Caco-2 (cell line): ENCODE data around the gene CDH6. TPM values are rescaled to one million over a fixed set of nuclear protein-coding genes. Genes with fewer than 3 reads are reported as not detected.

Experiments used
- BruUV-seq: library from RNA; stranded (reverse); fragments of 400-500 nt; replicated peaks from 2 replicates; lab custom pipeline; 2021; lab: Mats Ljungman, UMichigan
- CTCF ChIA-PET: fragments of 300-600 bp; sonication (Branson Sonifier 250); formaldehyde crosslinking; loops from one replicate; lab custom pipeline; 2022; ENCODE audit warnings: antibody characterized with exemption; lab: Charles Lee
- POLR2A ChIA-PET: fragments of 300-600 bp; sonication (Branson Sonifier 250); formaldehyde crosslinking; loops from one replicate; lab custom pipeline; 2022; ENCODE audit warnings: antibody characterized with exemption; lab: Charles Lee
- DNase-seq, 2 experiments: peaks; one replicate each; pipeline versions ENCODE4 v3.0.0 to v3.0.0-alpha.2; 2020 to 2022
- H3K27me3 ChIP-seq: replicated peaks from 2 replicates; pipeline ENCODE4 v1.6.0; 2011; ENCODE audit warnings: low read length; ENCODE audit not compliant: control insufficient read depth, insufficient read depth
- H3K36me3 ChIP-seq: 2 replicates; pipeline ENCODE4 v1.5.1; 2011; ENCODE audit warnings: low read length; ENCODE audit not compliant: control insufficient read depth, insufficient read depth
- H3K4me1 ChIP-seq: fragments of 250-450 bp; sonication (Bioruptor Pico); 2 replicates; pipeline ENCODE4 v1.5.1; 2020; ENCODE audit warnings: mild to moderate bottlenecking
- H3K4me3 ChIP-seq: 2 replicates; pipeline ENCODE4 v1.5.1; 2011; ENCODE audit warnings: low read depth, mild to moderate bottlenecking, control low read depth, low read length
- H3K9me3 ChIP-seq: fragments of 250-450 bp; sonication (Bioruptor Pico); 2 replicates; pipeline ENCODE4 v1.5.1; 2020; ENCODE audit warnings: mild to moderate bottlenecking, moderate library complexity
- H3K27ac Mint-ChIP-seq: one replicate; pipeline ENCODE4 v1.8.0; 2022; ENCODE audit warnings: mixed read lengths; ENCODE audit not compliant: unreplicated experiment
- H3K27me3 Mint-ChIP-seq: one replicate; pipeline ENCODE4 v1.8.0; 2022; ENCODE audit warnings: mixed read lengths; ENCODE audit not compliant: insufficient read depth, unreplicated experiment
- H3K36me3 Mint-ChIP-seq: one replicate; pipeline ENCODE4 v1.8.0; 2022; ENCODE audit warnings: mild to moderate bottlenecking, mixed read lengths; ENCODE audit not compliant: insufficient read depth, unreplicated experiment
- H3K4me1 Mint-ChIP-seq: one replicate; pipeline ENCODE4 v1.8.0; 2022; ENCODE audit warnings: low read depth, mixed read lengths; ENCODE audit not compliant: unreplicated experiment
- H3K4me3 Mint-ChIP-seq: one replicate; pipeline ENCODE4 v1.8.0; 2022; ENCODE audit warnings: mild to moderate bottlenecking, moderate library complexity, mixed read lengths; ENCODE audit not compliant: unreplicated experiment
- H3K9me3 Mint-ChIP-seq: one replicate; pipeline ENCODE4 v1.8.0; 2022; ENCODE audit warnings: mixed read lengths; ENCODE audit not compliant: unreplicated experiment
- intact Hi-C: fragments of 100-400 bp; cut with micrococcal nuclease; formaldehyde crosslinking; loops from one replicate; pipeline ENCODE4 v1.10.0; 2022; ENCODE audit not compliant: unreplicated experiment
- total RNA-seq: library from RNA; stranded (reverse); gene quantifications from 2 replicates; pipeline ENCODE4 v1.2.3, GENCODE V29; 2022
- TF ChIP-seq, protein P1 (sequence below), 2 experiments: fragments of 200-600 bp in 1 of 2; IDR thresholded peaks; 1 replicate in 1 of 2; 2 replicates in 1 of 2; pipeline versions ENCODE4 v1.5.1 to v1.8.0; 2011 to 2022; ENCODE audit warnings: antibody characterized with exemption in 1 of 2, control low read depth in 1 of 2, inconsistent platforms in 1 of 2, low read depth in 1 of 2, low read length in 1 of 2, mild to moderate bottlenecking in 1 of 2, moderate library complexity in 1 of 2; ENCODE audit not compliant: insufficient read depth in 1 of 2, severe bottlenecking in 1 of 2, unreplicated experiment in 1 of 2

CDH6 gene
- total RNA-seq, 1 experiment from 2014 or later = 18.0 TPM

DNA sequence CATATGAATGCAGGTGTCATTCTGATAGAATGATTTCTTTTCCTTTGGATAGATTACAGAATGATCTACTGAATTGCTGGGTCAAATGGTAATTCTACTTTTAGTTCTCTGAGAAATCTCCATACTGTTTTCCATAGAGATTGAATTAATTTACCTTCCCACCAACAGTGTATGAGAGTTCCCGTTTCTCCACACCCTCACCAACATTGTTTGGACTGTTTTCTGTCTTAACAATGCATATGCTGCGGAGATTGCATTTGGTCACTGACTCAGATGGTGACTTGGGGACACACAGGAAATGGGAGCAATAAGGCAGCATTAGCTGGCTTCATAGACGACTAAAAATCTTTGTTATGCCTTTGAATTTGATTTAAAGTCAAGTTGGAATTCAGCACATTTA, 95.9 kb downstream of the CDH6 start:
- no peak for DNase-seq
- no peaks in the 10 kb centered on the region for H3K4me1 Mint-ChIP-seq
- no TSS peak for BruUV-seq
- intact Hi-C loops = no loop called here
- ChIA-PET POLR2A (no interaction called here), CTCF (no interaction called here)
- H3K4me3 ChIP-seq = no peak overlapping the region
- TF ChIP-seq, protein P1, sequence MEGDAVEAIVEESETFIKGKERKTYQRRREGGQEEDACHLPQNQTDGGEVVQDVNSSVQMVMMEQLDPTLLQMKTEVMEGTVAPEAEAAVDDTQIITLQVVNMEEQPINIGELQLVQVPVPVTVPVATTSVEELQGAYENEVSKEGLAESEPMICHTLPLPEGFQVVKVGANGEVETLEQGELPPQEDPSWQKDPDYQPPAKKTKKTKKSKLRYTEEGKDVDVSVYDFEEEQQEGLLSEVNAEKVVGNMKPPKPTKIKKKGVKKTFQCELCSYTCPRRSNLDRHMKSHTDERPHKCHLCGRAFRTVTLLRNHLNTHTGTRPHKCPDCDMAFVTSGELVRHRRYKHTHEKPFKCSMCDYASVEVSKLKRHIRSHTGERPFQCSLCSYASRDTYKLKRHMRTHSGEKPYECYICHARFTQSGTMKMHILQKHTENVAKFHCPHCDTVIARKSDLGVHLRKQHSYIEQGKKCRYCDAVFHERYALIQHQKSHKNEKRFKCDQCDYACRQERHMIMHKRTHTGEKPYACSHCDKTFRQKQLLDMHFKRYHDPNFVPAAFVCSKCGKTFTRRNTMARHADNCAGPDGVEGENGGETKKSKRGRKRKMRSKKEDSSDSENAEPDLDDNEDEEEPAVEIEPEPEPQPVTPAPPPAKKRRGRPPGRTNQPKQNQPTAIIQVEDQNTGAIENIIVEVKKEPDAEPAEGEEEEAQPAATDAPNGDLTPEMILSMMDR (IDR thresholded peaks at IDR 0.05; ENCODE audit: insufficient read depth in 1 of 2, low read depth in 1 of 2, low read length in 1 of 2, severe bottlenecking in 1 of 2, unreplicated experiment in 1 of 2) = no peak
- no peaks in the 10 kb centered on the region for H3K4me1 ChIP-seq
- no peaks in the 10 kb centered on the region for H3K27me3 ChIP-seq
- no peaks in the 10 kb centered on the region for H3K36me3 ChIP-seq
- no peaks in the 10 kb centered on the region for H3K27me3 Mint-ChIP-seq
- H3K36me3 Mint-ChIP-seq = no peaks in the 10 kb centered on the region
- H3K4me3 Mint-ChIP-seq = no peak overlapping the region
- H3K9me3 ChIP-seq = 0 out of 2 replicates have a peak, but pooled peaks cover 2% of the 10 kb centered on the region
- no peak overlapping the region for H3K27ac Mint-ChIP-seq
- H3K9me3 Mint-ChIP-seq = no peaks in the 10 kb centered on the region

DNA sequence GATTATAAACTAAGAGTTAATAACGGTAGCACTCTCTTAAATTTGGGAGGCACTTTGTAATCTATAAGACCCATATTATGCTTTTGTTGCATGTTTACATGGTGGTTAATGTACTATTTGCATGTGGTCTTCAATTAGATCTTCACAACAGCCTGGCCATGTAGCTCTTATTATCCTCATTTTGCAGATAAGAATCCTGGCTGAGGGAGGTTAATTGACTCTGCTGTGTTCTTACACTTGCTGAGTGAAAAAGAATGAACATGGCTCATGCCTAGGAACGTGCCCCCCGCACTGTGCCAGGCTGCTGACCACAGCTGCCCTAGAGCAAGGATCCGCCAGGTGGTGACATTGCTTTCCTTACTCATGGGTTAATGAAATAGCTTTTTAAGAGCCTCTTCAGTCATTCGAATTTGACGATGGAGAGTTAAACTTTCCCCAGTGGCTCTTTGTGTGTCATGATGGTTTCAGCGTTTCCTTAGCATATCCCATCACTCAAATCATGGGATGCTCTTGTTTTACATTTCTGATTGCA, 97.9 kb downstream of the CDH6 start:
- intact Hi-C loops = no loop called here
- ChIA-PET CTCF (no interaction called here), POLR2A (no interaction called here)
- H3K9me3 ChIP-seq = no peaks in the 10 kb centered on the region
- BruUV-seq = no TSS peak
- no peak overlapping the region for H3K4me3 ChIP-seq
- Mint-ChIP-seq H3K36me3 (no peaks in the 10 kb centered on the region), H3K4me3 (no peak overlapping the region), H3K27me3 (no peaks in the 10 kb centered on the region), H3K4me1 (no peaks in the 10 kb centered on the region), H3K27ac (no peak overlapping the region), H3K9me3 (no peaks in the 10 kb centered on the region)
- no peaks in the 10 kb centered on the region for H3K4me1 ChIP-seq
- no peaks in the 10 kb centered on the region for H3K27me3 ChIP-seq
- TF ChIP-seq, protein P1 (IDR thresholded peaks at IDR 0.05; ENCODE audit: insufficient read depth in 1 of 2, low read depth in 1 of 2, low read length in 1 of 2, severe bottlenecking in 1 of 2, unreplicated experiment in 1 of 2) = peak in 1 of 2 experiments; percentile 3
- no peak for DNase-seq
- H3K36me3 ChIP-seq = no peaks in the 10 kb centered on the region

GRCh38 chr5:31300501-31300900, 107.0 kb downstream of the CDH6 start:
- H3K4me1 Mint-ChIP-seq = no peaks in the 10 kb centered on the region
- no peak overlapping the region for H3K27ac Mint-ChIP-seq
- intact Hi-C loops = no loop called here
- no peak overlapping the region for H3K4me3 ChIP-seq
- H3K4me3 Mint-ChIP-seq = no peak overlapping the region
- H3K4me1 ChIP-seq = no peaks in the 10 kb centered on the region
- H3K27me3 ChIP-seq = no peaks in the 10 kb centered on the region
- H3K36me3 Mint-ChIP-seq = peaks cover 6% of the 10 kb centered on the region
- H3K36me3 ChIP-seq = no peaks in the 10 kb centered on the region
- no peaks in the 10 kb centered on the region for H3K9me3 ChIP-seq
- TF ChIP-seq, protein P1 (IDR thresholded peaks at IDR 0.05; ENCODE audit: insufficient read depth in 1 of 2, low read depth in 1 of 2, low read length in 1 of 2, severe bottlenecking in 1 of 2, unreplicated experiment in 1 of 2) = no peak
- POLR2A ChIA-PET = no interaction called here
- BruUV-seq = no TSS peak
- peaks cover 11% of the 10 kb centered on the region for H3K9me3 Mint-ChIP-seq
- no peak for DNase-seq
- no peaks in the 10 kb centered on the region for H3K27me3 Mint-ChIP-seq
- CTCF ChIA-PET = no interaction called here
